Mesendoderm (in vitro differentiated cells): ENCODE measurements around the gene ARHGAP10.

Source experiments
- DNase-seq: peaks from one replicate; pipeline ENCODE4 v3.0.0; 2013
- H2AK5ac ChIP-seq: 2 replicates; pipeline ENCODE4 v1.6.1; 2013; ENCODE audit warnings: low read length, inconsistent platforms
- H2BK120ac ChIP-seq: 2 replicates; pipeline ENCODE4 v1.6.1; 2013; ENCODE audit warnings: low read depth, mild to moderate bottlenecking, low read length, moderate library complexity, mixed read lengths
- H2BK15ac ChIP-seq: replicated peaks from 2 replicates; pipeline ENCODE4 v1.6.1; 2013; ENCODE audit warnings: low read depth, mild to moderate bottlenecking, moderate library complexity
- H2BK5ac ChIP-seq: 2 replicates; pipeline ENCODE4 v1.6.1; 2013; ENCODE audit warnings: low read length, inconsistent platforms
- H3K18ac ChIP-seq: 2 replicates; pipeline ENCODE4 v1.6.1; 2013; ENCODE audit warnings: mild to moderate bottlenecking, low read length, mixed read lengths
- H3K23ac ChIP-seq: one replicate; pipeline ENCODE4 v1.6.1; 2013; ENCODE audit warnings: low read length
- H3K27ac ChIP-seq: 2 replicates; pipeline ENCODE4 v1.5.1; 2013; ENCODE audit warnings: low read depth, mild to moderate bottlenecking, inconsistent platforms, low read length, moderate library complexity
- H3K27me3 ChIP-seq: 2 replicates; pipeline ENCODE4 v1.6.1; 2013; ENCODE audit warnings: low read length, control low read depth, mild to moderate bottlenecking, inconsistent platforms; ENCODE audit not compliant: insufficient read depth, poor library complexity
- H3K36me3 ChIP-seq: 2 replicates; pipeline ENCODE4 v1.6.1; 2013; ENCODE audit warnings: low read length, inconsistent platforms; ENCODE audit not compliant: control insufficient read depth, insufficient read depth
- H3K4ac ChIP-seq: one replicate; pipeline ENCODE4 v1.6.1; 2013; ENCODE audit warnings: low read depth, mild to moderate bottlenecking, low read length, moderate library complexity
- H3K4me1 ChIP-seq: 2 replicates; pipeline ENCODE4 v1.6.1; 2013; ENCODE audit warnings: low read depth, low read length, inconsistent platforms; ENCODE audit not compliant: control insufficient read depth
- H3K4me2 ChIP-seq: 2 replicates; pipeline ENCODE4 v1.6.1; 2013; ENCODE audit warnings: low read length
- H3K4me3 ChIP-seq: 2 replicates; pipeline ENCODE4 v1.5.1; 2013; ENCODE audit warnings: mild to moderate bottlenecking, low read length
- H3K56ac ChIP-seq: one replicate; pipeline ENCODE4 v1.6.1; 2013; ENCODE audit warnings: low read length
- H3K79me1 ChIP-seq: 2 replicates; pipeline ENCODE4 v1.6.1; 2013; ENCODE audit warnings: low read length, inconsistent platforms
- H3K79me2 ChIP-seq: 2 replicates; pipeline ENCODE4 v1.6.1; 2013; ENCODE audit warnings: mild to moderate bottlenecking, low read length; ENCODE audit not compliant: control insufficient read depth, insufficient read depth
- H3K9ac ChIP-seq: 2 replicates; pipeline ENCODE4 v1.6.1; 2013; ENCODE audit warnings: low read length, inconsistent platforms
- H4K5ac ChIP-seq: one replicate; pipeline ENCODE4 v1.6.1; 2013; ENCODE audit warnings: low read length
- H4K8ac ChIP-seq: one replicate; pipeline ENCODE4 v1.6.1; 2013; ENCODE audit warnings: low read depth, mild to moderate bottlenecking, control low read depth, low read length, moderate library complexity
- WGBS: extraction: QIAGEN DNeasy Blood & Tissue Kit; methylation state at CpG from one replicate; pipeline ENCODE4 v1.1.7; 2013; ENCODE audit warnings: low lambda C conversion rate, missing lambda C conversion rate; ENCODE audit not compliant: insufficient coverage; ENCODE audit errors: extremely low coverage; 5-methylcytosine and 5-hydroxymethylcytosine counted together

Gene ARHGAP10

DNA sequence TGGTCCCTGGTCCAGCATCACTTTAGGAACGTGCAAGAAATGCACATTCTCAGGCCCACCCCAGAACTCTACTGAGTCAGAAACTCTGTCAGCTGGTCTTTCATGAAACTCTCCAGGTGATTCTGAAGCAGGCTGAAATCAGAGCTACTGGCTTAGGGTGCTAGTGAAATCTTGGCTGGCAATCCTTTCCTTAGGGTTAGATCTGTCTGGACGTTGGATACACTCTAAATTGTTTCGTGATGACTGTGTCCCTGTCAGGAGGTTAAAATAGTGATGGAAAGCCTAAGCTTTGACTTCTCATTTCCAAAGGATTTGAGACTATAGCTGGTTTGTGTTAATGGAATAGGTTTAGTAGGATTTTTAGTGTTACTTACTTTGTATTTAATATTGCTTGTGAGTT is 99.1 kb downstream of the ARHGAP10 start:
- peak; percentile 38 for DNase-seq
- H4K5ac ChIP-seq = no peak overlapping the region
- H2BK15ac ChIP-seq = no peak overlapping the region
- no peak overlapping the region for H2BK120ac ChIP-seq
- H3K23ac ChIP-seq = no peak overlapping the region
- H3K18ac ChIP-seq = no peak overlapping the region
- H3K27me3 ChIP-seq = no peaks in the 10 kb centered on the region
- H3K4me2 ChIP-seq = no peak overlapping the region
- no peak overlapping the region for H3K27ac ChIP-seq
- no peaks in the 10 kb centered on the region for H3K36me3 ChIP-seq
- no peak overlapping the region for H2AK5ac ChIP-seq
- no peak overlapping the region for H3K4me3 ChIP-seq
- no peak overlapping the region for H2BK5ac ChIP-seq
- no peak overlapping the region for H3K56ac ChIP-seq
- H4K8ac ChIP-seq = no peak overlapping the region
- no peak overlapping the region for H3K9ac ChIP-seq
- WGBS = no CpG with 5 or more reads among the region's 3 CpGs
- H3K4ac ChIP-seq = no peak overlapping the region
- no peaks in the 10 kb centered on the region for H3K79me2 ChIP-seq
- H3K4me1 ChIP-seq = no peaks in the 10 kb centered on the region
- H3K79me1 ChIP-seq = no peaks in the 10 kb centered on the region

DNA sequence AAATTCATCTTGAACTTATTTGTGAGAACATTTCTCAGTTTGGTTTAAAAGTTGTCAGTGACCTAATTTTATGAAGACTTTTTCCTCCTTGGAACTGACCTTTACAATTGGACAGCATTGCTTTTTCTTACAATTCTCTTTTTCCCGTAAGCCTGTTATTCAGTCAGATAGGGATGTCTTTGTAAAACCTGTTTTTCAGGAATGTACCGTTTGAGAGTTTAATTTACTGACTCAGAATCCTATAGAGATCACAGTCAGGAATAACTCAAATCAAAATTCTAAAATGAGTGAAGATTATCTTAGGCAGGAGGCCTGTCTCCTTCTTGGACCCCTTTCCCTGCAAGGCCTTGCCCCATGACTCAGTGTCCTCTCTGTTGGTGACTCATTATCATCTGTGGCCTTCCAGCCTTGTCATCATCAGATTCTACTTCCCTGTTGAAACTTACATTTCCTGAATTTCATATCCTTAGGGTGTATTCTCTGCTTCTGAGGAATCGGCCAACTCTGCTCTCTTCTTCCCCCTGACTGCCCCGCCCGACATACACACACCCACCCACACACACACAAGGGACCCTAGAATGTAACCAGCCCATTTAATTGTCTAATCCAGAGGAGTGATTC is 99.8 kb downstream of the ARHGAP10 start:
- no peak overlapping the region for H4K8ac ChIP-seq
- H3K4me1 ChIP-seq = no peaks in the 10 kb centered on the region
- no peak overlapping the region for H3K4me3 ChIP-seq
- no peak overlapping the region for H2BK15ac ChIP-seq
- no peak overlapping the region for H2AK5ac ChIP-seq
- no peak overlapping the region for H2BK120ac ChIP-seq
- H3K4me2 ChIP-seq = no peak overlapping the region
- peak; percentile 67 for DNase-seq
- H3K18ac ChIP-seq = peak overlapping the region; percentile 81
- no peak overlapping the region for H3K9ac ChIP-seq
- H3K4ac ChIP-seq = no peak overlapping the region
- H3K23ac ChIP-seq = no peak overlapping the region
- WGBS = no CpG with 5 or more reads among the region's 5 CpGs
- H3K56ac ChIP-seq = no peak overlapping the region
- no peak overlapping the region for H2BK5ac ChIP-seq
- no peak overlapping the region for H3K27ac ChIP-seq
- no peaks in the 10 kb centered on the region for H3K79me2 ChIP-seq
- H3K36me3 ChIP-seq = no peaks in the 10 kb centered on the region
- H3K79me1 ChIP-seq = no peaks in the 10 kb centered on the region
- no peaks in the 10 kb centered on the region for H3K27me3 ChIP-seq
- H4K5ac ChIP-seq = no peak overlapping the region

DNA sequence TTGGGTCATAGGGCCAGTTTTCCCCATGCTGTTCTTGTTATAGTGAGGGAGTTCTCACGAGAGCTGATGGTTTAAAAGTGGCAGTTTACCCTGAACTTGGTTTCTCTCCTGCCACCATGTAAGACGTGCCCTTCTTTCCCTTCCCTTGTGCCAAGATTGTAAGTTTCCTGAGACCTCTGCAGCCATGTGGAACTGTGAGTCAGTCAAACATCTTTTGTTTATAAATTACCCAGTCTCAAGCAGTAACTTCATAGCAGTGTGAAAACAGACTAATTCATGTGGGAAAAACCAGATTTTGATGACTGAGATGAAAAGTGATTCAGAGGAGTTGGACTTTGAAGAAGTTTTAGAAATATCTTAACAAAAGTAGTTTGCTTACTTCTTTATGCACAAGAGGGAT is 101.4 kb downstream of the ARHGAP10 start:
- Histone ChIP-seq H2AK5ac (no peak overlapping the region), H3K36me3 (no peaks in the 10 kb centered on the region), H3K4ac (no peak overlapping the region), H3K27me3 (no peaks in the 10 kb centered on the region), H2BK5ac (no peak overlapping the region), H2BK120ac (no peak overlapping the region), H3K4me2 (no peak overlapping the region), H3K9ac (no peak overlapping the region), H2BK15ac (no peak overlapping the region), H3K56ac (no peak overlapping the region), H4K8ac (no peak overlapping the region), H3K27ac (no peak overlapping the region), H3K23ac (no peak overlapping the region), H4K5ac (no peak overlapping the region), H3K18ac (no peak overlapping the region), H3K4me1 (no peaks in the 10 kb centered on the region), H3K4me3 (no peak overlapping the region), H3K79me2 (no peaks in the 10 kb centered on the region), H3K79me1 (no peaks in the 10 kb centered on the region)
- no peak for DNase-seq
- no CpG with 5 or more reads among the region's 2 CpGs for WGBS

DNA sequence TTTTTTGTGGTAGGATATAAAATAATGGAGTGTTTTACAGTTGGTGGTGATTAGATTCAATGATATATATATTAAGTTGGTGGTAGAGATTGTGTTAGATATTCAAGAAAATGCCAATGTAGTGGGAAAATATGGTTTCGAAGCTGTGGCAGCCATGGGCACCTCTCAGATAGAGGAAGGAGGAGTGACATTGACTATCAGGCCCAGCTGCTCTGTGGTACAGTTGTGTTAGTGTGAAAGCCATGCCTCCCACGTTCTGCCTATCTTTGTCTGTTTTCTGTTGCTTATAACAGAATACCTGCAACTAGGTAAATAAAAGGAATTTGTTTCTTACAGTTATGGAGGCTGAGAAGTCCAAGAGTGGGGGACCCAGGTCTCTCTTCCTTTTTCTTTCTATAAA is 101.9 kb downstream of the ARHGAP10 start:
- no peak overlapping the region for H3K27ac ChIP-seq
- H3K9ac ChIP-seq = no peak overlapping the region
- H4K8ac ChIP-seq = no peak overlapping the region
- no peak overlapping the region for H3K4me2 ChIP-seq
- no peak overlapping the region for H3K4ac ChIP-seq
- no peaks in the 10 kb centered on the region for H3K27me3 ChIP-seq
- no peak overlapping the region for H3K18ac ChIP-seq
- H2BK120ac ChIP-seq = no peak overlapping the region
- no peak overlapping the region for H3K56ac ChIP-seq
- no peaks in the 10 kb centered on the region for H3K4me1 ChIP-seq
- no peak for DNase-seq
- H3K4me3 ChIP-seq = no peak overlapping the region
- no peak overlapping the region for H4K5ac ChIP-seq
- H2AK5ac ChIP-seq = no peak overlapping the region
- H3K79me2 ChIP-seq = no peaks in the 10 kb centered on the region
- no peak overlapping the region for H2BK15ac ChIP-seq
- no CpG with 5 or more reads among the region's 2 CpGs for WGBS
- H2BK5ac ChIP-seq = no peak overlapping the region
- no peaks in the 10 kb centered on the region for H3K79me1 ChIP-seq
- no peak overlapping the region for H3K23ac ChIP-seq
- no peaks in the 10 kb centered on the region for H3K36me3 ChIP-seq

DNA sequence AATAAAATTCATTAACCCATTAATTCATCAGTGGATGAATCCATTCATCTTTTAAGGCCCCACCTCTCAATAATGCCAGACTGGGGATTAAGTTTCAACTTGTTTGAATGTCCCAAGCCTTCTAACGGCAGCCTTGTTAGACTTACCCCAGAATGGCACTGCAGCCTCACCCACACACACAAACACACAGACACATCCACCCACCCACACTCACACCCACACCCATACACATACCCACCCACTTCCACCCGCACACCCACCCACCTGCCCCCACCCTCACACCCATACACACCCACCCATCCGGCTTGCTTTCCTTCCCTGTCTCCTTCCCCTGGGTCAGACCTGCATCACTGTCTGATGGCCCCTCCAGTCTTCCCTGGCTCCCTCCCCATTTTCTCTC is 102.6 kb downstream of the ARHGAP10 start:
- Histone ChIP-seq H3K36me3 (no peaks in the 10 kb centered on the region), H4K5ac (no peak overlapping the region), H3K79me2 (no peaks in the 10 kb centered on the region), H3K79me1 (no peaks in the 10 kb centered on the region), H3K4ac (no peak overlapping the region), H3K27me3 (no peaks in the 10 kb centered on the region), H3K4me3 (no peak overlapping the region), H4K8ac (no peak overlapping the region), H3K18ac (no peak overlapping the region), H3K4me1 (no peaks in the 10 kb centered on the region), H3K4me2 (no peak overlapping the region), H3K23ac (no peak overlapping the region), H3K56ac (no peak overlapping the region), H2BK15ac (no peak overlapping the region), H3K9ac (no peak overlapping the region), H2BK5ac (no peak overlapping the region), H2AK5ac (no peak overlapping the region), H2BK120ac (no peak overlapping the region), H3K27ac (no peak overlapping the region)
- DNase-seq = no peak
- 100% methylated on average over 1 of the region's 3 CpGs for WGBS

DNA sequence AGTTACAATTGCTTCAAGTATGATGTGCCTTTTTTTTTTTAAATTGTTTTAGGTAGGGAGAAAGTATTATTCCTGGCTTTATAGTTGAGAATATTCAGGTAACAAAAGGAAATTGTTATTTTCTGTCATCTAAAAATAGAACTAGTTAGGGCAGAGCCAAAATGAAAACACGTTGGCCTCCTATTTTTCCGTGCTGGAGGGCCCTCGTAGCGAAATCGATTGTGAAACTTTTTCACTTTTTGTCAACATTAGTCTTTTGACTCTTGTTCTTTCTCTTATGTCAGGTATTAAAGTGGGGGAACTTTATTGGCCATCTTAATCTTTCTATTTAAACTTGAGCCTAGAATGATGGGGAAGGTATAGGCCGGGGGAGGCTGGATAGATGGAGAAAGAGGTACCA is 104.9 kb downstream of the ARHGAP10 start:
- no peak overlapping the region for H3K4me3 ChIP-seq
- H3K4me2 ChIP-seq = no peak overlapping the region
- no peak overlapping the region for H3K18ac ChIP-seq
- H3K4me1 ChIP-seq = no peaks in the 10 kb centered on the region
- H3K27me3 ChIP-seq = no peaks in the 10 kb centered on the region
- no peak overlapping the region for H3K27ac ChIP-seq
- no peaks in the 10 kb centered on the region for H3K79me1 ChIP-seq
- H3K56ac ChIP-seq = no peak overlapping the region
- WGBS = 100% methylated on average over 1 of the region's 6 CpGs
- H2BK15ac ChIP-seq = no peak overlapping the region
- H3K4ac ChIP-seq = no peak overlapping the region
- no peaks in the 10 kb centered on the region for H3K79me2 ChIP-seq
- no peak overlapping the region for H2BK120ac ChIP-seq
- no peak for DNase-seq
- H4K5ac ChIP-seq = no peak overlapping the region
- no peak overlapping the region for H3K23ac ChIP-seq
- no peak overlapping the region for H2AK5ac ChIP-seq
- no peak overlapping the region for H2BK5ac ChIP-seq
- H3K36me3 ChIP-seq = no peaks in the 10 kb centered on the region
- no peak overlapping the region for H4K8ac ChIP-seq
- no peak overlapping the region for H3K9ac ChIP-seq
